Amygdala (tissue), 56 donors: ENCODE results near the gene RFC2.

ENCODE experiments used
- DNase-seq, 56 donors: peaks; one replicate each; lab custom pipeline; 2025; lab: John Stamatoyannopoulos, UW

Gene RFC2

DNA sequence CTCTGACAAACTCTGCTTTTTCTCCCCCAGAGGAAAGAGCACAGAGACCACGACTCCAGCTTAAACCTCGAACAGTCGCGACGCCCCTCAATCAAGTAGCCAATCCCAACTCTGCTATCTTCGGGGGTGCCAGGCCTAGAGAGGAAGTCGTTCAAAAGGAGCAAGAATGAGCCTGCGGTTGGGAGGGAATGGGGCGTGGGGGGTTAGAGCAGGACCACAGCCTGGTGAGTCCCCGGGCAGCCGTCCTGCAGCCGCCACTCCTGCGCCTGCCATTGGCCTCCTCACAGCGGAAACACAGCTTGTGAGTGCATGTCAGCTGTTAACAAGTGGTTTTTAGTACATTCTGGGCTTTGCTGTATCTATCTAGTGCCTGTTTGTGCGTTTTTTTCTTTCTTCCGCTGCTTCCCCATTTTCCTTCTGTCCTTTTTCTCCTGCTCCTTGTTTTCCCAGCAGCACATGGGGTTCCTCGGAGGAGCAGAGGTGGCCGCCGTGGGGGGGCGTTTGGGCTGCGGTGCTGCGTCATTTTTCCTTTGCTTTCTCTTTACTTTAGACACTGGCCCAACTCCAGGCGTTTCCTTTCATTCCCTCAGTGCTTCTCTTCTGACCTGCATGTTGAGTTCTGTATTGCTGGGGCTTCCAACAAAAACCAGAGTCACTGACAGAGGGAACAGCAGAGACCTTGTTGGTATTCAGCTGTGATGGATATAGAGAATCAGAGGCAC, 58.9 kb downstream of the RFC2 start:
- peak in 10 of 56 donors; percentile 7 to 46 (median 26) for DNase-seq

DNA sequence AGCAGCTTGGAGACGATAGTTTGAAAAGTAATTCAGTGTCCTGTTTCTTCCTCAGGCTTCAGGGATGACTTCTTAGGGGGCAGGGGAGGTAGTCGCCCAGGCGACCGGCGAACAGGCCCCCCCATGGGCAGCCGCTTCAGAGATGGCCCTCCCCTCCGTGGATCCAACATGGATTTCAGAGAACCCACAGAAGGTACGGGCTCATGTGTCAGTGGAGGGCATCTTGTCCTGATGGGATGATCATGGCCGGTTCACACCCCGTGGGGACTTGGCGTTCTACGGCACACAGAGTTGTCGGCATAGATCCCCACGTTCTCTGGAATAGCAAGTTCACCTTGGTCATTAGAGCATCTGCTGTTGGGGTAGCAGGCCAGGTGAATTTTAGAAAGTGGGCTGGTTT, 59.5 kb downstream of the RFC2 start:
- DNase-seq, result no peak

DNA sequence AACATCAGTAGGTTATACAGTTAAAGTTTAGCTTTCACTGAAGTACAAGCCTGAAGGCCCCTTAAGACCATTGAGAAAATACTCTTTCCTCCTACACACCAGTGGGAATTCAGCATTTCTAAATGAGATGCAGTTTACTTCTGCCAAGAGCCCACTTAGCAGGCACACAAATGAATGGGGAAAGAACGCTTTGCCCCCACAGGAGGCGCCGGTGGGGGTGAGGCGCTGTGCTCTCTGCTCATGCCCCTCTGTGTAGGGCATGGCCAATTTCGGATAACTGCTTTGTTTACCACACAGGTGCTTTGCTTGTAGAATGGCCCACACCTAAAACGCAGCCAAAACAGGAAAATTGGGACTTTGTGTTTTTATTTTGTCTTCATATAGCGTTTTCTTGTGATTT, 60.3 kb downstream of the RFC2 start:
- no peak for DNase-seq

DNA sequence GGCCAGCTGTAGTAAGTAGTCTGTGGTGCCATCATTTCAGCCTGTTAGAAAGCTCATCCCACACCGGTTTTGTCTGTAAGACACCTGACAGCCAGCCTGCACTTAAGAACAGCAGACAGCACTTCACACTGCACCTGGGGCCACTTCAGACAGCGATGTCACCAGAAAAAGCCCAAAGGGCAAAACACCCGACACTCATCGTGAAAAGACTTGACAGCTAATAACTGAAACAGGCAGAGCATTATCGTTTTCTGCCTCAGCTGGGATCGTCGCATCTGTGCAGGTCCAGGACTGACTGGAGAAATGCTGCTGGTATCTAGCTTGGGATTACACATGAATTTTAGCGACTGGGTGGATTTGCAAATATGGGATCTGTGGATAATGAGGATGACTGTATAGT, 61.1 kb downstream of the RFC2 start:
- DNase-seq, result no peak

DNA sequence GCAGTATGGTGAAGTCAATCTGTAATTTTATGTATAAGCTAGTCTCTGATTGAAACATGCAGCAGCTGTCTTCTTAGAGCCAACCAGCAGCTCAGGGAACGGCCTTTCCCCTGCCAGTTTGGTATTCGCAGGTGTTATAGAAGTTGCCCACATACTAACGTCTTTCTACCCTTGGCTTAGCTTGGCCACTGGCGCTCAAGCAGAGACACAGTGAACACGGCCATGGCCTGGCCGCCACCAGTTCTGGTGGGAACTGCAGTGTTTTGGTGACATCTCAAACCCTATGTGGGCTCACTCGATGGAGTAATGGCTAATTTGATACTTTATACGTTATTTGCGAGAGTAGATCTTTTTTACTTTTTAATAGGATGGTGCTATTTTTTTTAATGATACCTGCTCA, 63.0 kb downstream of the RFC2 start:
- no peak for DNase-seq

DNA sequence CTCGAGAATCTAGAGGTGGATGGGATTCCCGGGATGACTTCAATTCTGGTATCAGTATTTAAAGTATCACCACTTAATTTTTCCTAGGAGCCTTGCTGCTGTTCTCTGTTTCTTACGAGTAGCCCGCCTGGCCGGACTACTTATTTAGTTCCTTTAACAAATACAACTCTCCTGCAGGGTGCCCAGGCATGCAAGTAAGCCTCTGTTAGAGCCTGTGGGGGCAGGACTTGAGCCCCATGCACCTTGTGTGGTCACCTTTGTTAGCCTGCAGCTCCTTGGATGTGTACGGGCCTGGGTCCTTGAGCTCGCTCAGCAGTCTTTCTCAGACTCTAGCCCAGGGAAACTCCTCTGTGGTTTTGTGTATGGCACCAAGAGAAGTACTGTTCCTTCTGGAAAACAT, 63.9 kb downstream of the RFC2 start:
- no peak for DNase-seq

DNA sequence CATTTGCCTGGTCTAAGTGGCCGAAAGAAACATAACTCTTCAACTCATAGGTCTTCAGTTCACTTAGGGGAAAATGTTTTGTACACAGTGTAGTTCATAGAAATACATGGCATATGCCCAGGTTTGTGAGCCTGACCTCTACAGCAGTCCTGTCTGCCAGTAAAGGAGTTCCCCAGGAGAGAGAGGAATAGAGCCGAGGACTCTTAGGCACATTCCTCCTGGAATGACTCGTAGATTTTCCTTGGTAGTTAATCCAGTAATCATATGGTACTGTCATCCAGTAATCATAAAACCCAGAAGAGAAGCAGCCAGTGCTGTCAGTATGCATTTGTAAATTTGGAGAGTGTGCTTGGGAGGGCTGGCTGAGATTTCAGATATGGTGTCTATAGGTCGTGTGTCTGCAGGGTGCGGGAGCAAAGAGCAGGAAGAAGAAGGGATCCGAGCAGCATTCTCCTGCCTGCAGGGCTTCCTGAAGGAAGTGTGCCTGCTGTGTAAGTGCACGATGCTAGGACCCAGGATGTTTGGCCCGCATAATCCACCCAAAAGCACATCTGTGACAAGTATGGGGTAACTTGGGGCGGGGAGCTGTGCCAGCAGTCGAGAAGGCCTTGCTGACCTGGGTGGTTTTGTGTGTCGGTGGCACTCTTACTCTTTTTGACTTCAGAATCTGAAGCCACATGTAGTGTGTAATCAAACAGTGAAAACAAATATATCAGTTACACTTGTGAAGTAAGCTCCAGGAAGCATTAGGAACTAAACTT, 66.1 kb downstream of the RFC2 start:
- DNase-seq, result no peak

DNA sequence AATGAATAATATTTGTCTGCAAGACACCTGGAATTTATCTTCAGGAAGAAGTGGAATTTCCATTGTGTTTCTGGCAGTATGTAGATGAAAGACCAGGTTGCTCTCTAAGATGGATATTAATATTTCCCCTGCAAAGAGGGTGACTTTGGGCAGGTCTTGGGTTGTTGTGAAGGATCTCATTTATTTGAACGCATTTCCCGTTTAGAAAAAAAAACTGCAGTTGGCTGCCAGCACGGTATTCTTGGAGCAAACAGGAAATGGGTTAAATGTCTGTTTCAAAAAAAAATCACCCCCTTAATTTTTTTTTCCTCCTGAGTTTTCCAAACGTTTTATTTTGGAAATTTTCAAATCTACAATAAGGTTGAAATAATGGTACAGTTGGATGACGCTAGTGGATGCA, 68.6 kb downstream of the RFC2 start:
- no peak for DNase-seq

DNA sequence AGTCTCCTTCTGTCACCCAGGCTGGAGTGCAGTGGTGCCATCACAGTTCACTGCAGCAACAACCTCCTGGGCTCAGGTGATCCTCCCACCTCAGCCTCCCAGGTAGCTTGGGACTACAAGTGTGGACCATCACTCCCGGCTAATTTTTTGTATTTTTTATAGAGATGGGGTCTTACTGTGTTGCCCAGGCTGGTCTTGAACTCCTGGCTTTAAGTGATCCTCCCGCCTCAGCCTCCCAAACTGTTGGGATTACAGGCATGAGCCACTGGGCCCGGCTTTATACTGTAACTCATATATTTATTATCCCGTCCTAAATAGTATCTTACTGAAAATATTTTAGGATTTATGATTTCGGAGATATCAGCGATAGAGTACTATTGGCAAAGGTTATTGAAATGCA, 69.2 kb downstream of the RFC2 start:
- DNase-seq, result no peak

DNA sequence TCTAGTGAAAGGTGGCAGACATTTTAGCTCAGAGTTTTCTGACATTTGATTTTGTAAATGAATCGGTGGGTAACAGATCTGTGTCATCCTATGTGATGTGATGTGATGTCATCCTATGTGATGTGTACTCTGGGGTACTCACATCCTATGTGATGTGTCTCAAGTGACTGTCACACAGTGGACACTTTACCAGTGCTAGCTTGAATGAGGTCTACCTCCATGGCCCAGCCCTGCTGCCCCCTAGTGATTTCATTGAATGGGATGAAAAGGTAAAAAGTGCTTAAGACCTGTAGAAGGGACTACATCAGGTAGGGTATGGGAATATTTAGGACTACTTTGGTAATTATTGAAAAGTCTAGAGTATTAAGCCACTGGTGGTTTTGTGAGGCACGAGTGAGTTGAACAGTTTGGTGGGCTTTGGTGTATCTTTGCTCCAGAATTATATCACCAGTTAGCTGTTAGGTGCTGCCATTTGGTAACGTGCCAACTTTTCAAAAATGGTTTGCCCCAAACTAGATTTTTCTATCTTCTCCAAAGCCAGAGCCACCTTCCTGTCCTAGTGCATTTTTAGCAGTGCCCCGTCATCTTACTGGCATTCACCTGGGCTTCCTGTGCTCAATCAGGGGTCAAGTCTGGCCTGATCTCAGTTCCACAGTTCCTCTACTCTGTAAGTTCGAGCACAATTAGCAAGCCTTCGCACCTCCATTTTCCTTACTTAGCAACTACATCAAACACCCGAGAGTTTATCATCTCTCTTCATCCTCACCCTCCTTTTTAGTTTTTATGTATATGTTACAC, 70.3 kb downstream of the RFC2 start:
- DNase-seq, result no peak

DNA sequence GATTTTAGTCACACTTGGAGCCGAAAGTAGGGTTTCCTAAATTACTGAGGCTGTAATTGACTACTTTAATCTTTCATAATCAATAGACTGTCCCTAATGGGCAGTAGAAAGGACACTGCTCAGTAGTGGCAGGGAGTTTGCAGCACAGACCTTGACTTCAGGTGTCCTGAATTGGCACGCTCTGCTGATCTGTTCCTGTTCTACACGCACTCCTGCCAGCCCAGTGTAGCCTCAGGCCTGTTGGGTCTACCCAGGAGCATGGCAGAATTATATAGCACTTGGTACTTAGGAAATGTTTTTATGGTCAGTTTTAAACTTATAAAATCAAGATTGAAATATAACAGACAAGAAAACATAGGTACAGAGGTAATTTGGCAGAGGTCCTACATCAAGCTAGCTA, 71.1 kb downstream of the RFC2 start:
- no peak for DNase-seq

DNA sequence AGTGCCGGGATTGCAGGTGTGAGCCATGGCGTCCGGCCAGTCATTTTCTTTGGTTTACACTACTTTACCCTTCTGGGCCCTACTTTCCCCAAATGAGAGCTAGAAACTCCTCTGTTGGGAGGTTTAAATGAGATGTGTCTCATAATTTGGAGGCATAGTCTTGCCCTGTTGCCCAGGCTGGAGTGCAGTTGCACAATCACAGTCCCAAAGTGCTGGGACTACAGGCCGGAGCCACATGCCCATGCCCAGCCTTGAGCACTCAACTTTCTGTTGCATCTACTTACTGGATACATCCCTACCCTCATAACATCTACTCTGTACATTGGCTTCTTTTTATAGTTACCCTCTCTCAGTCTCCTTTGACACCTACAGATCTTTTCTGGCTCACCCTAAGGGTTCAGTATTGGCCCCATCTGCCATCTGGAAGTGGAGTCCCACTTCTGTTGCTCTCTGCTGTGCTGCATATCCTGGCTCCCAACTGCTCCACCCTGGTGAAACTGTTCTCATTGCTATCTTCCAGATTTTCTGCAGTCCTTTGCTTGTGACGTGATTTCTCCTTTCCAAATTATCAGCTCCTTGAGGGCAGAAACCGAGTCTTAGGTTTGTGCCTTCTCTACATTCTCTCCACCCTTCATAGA, 71.6 kb downstream of the RFC2 start:
- DNase-seq, result no peak

DNA sequence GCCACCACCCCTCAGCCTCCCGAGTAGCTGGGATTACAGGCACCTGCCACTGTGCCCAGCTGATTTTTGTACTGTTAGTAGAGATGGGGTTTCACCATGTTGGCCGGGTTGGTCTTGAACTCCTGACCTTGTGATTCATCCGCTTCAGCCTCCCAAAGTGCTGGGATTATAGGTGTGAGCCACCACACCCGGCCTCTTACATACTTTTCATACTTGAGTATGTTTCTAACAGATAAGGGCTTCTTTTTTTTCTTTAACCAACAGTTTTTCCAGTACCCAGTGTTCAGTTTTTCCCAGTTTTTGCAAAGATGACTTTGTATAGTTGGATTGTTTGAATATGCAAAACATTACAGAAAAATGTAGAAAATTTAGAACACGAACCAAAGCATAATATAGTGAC, 72.4 kb downstream of the RFC2 start:
- DNase-seq, result no peak
